ENCODE results near the gene HSD17B4. TPM values are rescaled to one million over a fixed set of nuclear protein-coding genes. Genes with fewer than 3 reads are reported as not detected.

Gene HSD17B4
- total RNA-seq, 1 donor from 2014 or later: 88.1 TPM

Other genes with a start within 250 kb of the HSD17B4 start
- gene TNFAIP8, start 96.5 kb upstream of the HSD17B4 start, total RNA-seq: 112 and 117 TPM in 2 replicates
- not detected in 2 replicates for gene FAM170A, start 177.1 kb downstream of the HSD17B4 start, total RNA-seq